H1 (cell line): ENCODE measurements around the gene E2F2. TPM values are rescaled to one million over a fixed set of nuclear protein-coding genes. Genes with fewer than 3 reads are reported as not detected.

Experiments used
- CTCF ChIA-PET: fragments of 300-600 bp; sonication (Branson Sonifier 250); formaldehyde crosslinking; loops from one replicate; lab custom pipeline; 2021; ENCODE audit not compliant: partially characterized antibody; lab: Charles Lee
- POLR2A ChIA-PET: fragments of 300-600 bp; sonication (Branson Sonifier 250); formaldehyde crosslinking; loops from one replicate; lab custom pipeline; 2021; ENCODE audit warnings: inconsistent platforms; ENCODE audit not compliant: partially characterized antibody; lab: Charles Lee
- DNase-seq, 2 experiments: peaks; one replicate each; pipeline versions ENCODE4 v3.0.0 to v3.0.0-alpha.2; 2010 to 2022; ENCODE audit warnings: low spot score in 2 of 2, low read depth in 1 of 2, mixed read lengths in 1 of 2
- FAIRE-seq: peaks from 2 replicates; lab custom pipeline; 2011; peaks lifted over from hg19 to GRCh38; lab: Jason Lieb, UNC
- H2AFZ ChIP-seq: 2 replicates; pipeline ENCODE4 v1.8.1; 2012; ENCODE audit warnings: low read length, inconsistent platforms
- H2AK5ac ChIP-seq: 2 replicates; pipeline ENCODE4 v1.6.1; 2013; ENCODE audit warnings: low read depth, low read length
- H2BK120ac ChIP-seq: replicated peaks from 2 replicates; pipeline ENCODE3; 2013; ENCODE audit warnings: low read depth, low read length, inconsistent platforms
- H2BK12ac ChIP-seq: 2 replicates; pipeline ENCODE4 v1.6.1; 2013; ENCODE audit warnings: low read depth, low read length
- H2BK15ac ChIP-seq: 2 replicates; pipeline ENCODE4 v1.6.1; 2013; ENCODE audit warnings: low read length
- H2BK20ac ChIP-seq: 2 replicates; pipeline ENCODE4 v1.6.1; 2013; ENCODE audit warnings: low read length
- H2BK5ac ChIP-seq: 2 replicates; pipeline ENCODE4 v1.6.1; 2013; ENCODE audit warnings: low read depth, low read length
- H3K14ac ChIP-seq: 2 replicates; pipeline ENCODE4 v1.6.1; 2013; ENCODE audit warnings: inconsistent platforms; ENCODE audit not compliant: insufficient read length
- H3K18ac ChIP-seq: 2 replicates; pipeline ENCODE4 v1.6.1; 2013; ENCODE audit warnings: low read length; ENCODE audit errors: extremely low read depth
- H3K23ac ChIP-seq: 2 replicates; pipeline ENCODE4 v1.6.1; 2013; ENCODE audit warnings: inconsistent platforms; ENCODE audit not compliant: insufficient read length
- H3K23me2 ChIP-seq: 2 replicates; pipeline ENCODE4 v1.6.1; 2013; ENCODE audit warnings: low read depth, low read length
- H3K27ac ChIP-seq: 2 replicates; pipeline ENCODE4 v1.6.1; 2011; ENCODE audit warnings: low read depth, low read length, inconsistent platforms
- H3K27me3 ChIP-seq, 4 experiments: replicated peaks in 1 of 4; 1 replicate in 1 of 4; 2 replicates in 3 of 4; pipeline versions ENCODE4 v1.6.1 to v1.8.1; 2011 to 2013; ENCODE audit warnings: low read length in 3 of 4, mild to moderate bottlenecking in 3 of 4, inconsistent platforms in 2 of 4, mixed read lengths in 2 of 4, moderate library complexity in 1 of 4; ENCODE audit not compliant: control insufficient read depth in 3 of 4, insufficient read depth in 3 of 4; ENCODE audit errors: extremely low read depth in 1 of 4
- H3K36me3 ChIP-seq, 4 experiments: 2 replicates each; pipeline versions ENCODE4 v1.6.1 to v1.8.1; 2011 to 2013; ENCODE audit warnings: mild to moderate bottlenecking in 4 of 4, low read length in 3 of 4, moderate library complexity in 2 of 4, control low read depth in 1 of 4, inconsistent platforms in 1 of 4; ENCODE audit not compliant: insufficient read depth in 4 of 4, control insufficient read depth in 2 of 4
- H3K4ac ChIP-seq: replicated peaks from 2 replicates; pipeline ENCODE3; 2013; ENCODE audit warnings: low read length, low read depth, mixed read lengths, inconsistent platforms; ENCODE audit not compliant: insufficient read length
- H3K4me1 ChIP-seq, 4 experiments: replicated peaks in 1 of 4; 1 replicate in 1 of 4; 2 replicates in 3 of 4; pipeline versions ENCODE4 v1.6.1 to v1.8.1; 2011 to 2013; ENCODE audit warnings: low read length in 3 of 4, inconsistent platforms in 2 of 4, mixed read lengths in 1 of 4; ENCODE audit not compliant: insufficient read depth in 4 of 4, control insufficient read depth in 3 of 4
- H3K4me2 ChIP-seq, 2 experiments: 2 replicates each; pipeline versions ENCODE4 v1.6.1 to v1.8.1; 2011 to 2013; ENCODE audit warnings: low read depth in 2 of 2, low read length in 2 of 2, control low read depth in 1 of 2, inconsistent platforms in 1 of 2, mild to moderate bottlenecking in 1 of 2; ENCODE audit not compliant: insufficient read depth in 1 of 2
- H3K4me3 ChIP-seq, 4 experiments: fragments of 200-600, 300-600 bp in 1 of 4; sonication (generic), shearing (Covaris generic), sonication (Bioruptor Twin) in 1 of 4; 2 replicates each; pipeline versions ENCODE4 v1.5.1 to v1.8.1; 2011 to 2016; ENCODE audit warnings: low read length in 4 of 4, low read depth in 3 of 4, control low read depth in 2 of 4, inconsistent platforms in 2 of 4, mild to moderate bottlenecking in 2 of 4, mixed read lengths in 1 of 4, moderate library complexity in 1 of 4; ENCODE audit not compliant: insufficient read depth in 2 of 4; ENCODE audit errors: extremely low read depth in 1 of 4
- H3K56ac ChIP-seq: replicated peaks from 2 replicates; pipeline ENCODE3; 2013; ENCODE audit warnings: low read depth, mild to moderate bottlenecking, mixed read lengths, low read length, inconsistent platforms; ENCODE audit not compliant: insufficient read length
- H3K79me1 ChIP-seq: 2 replicates; pipeline ENCODE4 v1.6.1; 2013; ENCODE audit warnings: low read depth, low read length, control low read depth
- H3K79me2 ChIP-seq, 2 experiments: 2 replicates each; pipeline versions ENCODE4 v1.6.1 to v1.8.1; 2012 to 2013; ENCODE audit warnings: low read length in 2 of 2, mild to moderate bottlenecking in 2 of 2, inconsistent platforms in 1 of 2; ENCODE audit not compliant: insufficient read depth in 2 of 2, control insufficient read depth in 1 of 2
- H3K9ac ChIP-seq, 4 experiments: replicated peaks in 1 of 4; 1 replicate in 1 of 4; 2 replicates in 3 of 4; pipeline versions ENCODE4 v1.6.1 to v1.8.1; 2011 to 2013; ENCODE audit warnings: low read depth in 3 of 4, low read length in 3 of 4, control low read depth in 2 of 4, mild to moderate bottlenecking in 2 of 4, moderate library complexity in 2 of 4, inconsistent platforms in 1 of 4; ENCODE audit errors: extremely low read depth in 1 of 4
- H3K9me3 ChIP-seq, 2 experiments: 2 replicates each; pipeline versions ENCODE4 v1.6.1 to v1.8.1; 2012 to 2013; ENCODE audit warnings: mild to moderate bottlenecking in 2 of 2, moderate library complexity in 2 of 2, control low read depth in 1 of 2, inconsistent platforms in 1 of 2, low read depth in 1 of 2, low read length in 1 of 2, mixed read lengths in 1 of 2; ENCODE audit not compliant: insufficient read depth in 2 of 2
- H4K20me1 ChIP-seq, 2 experiments: replicated peaks in 1 of 2; 2 replicates each; pipeline versions ENCODE3 to v1.8.1; 2011 to 2013; ENCODE audit warnings: inconsistent platforms in 2 of 2, low read length in 2 of 2, mild to moderate bottlenecking in 1 of 2; ENCODE audit not compliant: insufficient read depth in 2 of 2, control insufficient read depth in 1 of 2
- H4K5ac ChIP-seq: 2 replicates; pipeline ENCODE4 v1.6.1; 2013; ENCODE audit warnings: low read length, low read depth, mixed read lengths, inconsistent platforms; ENCODE audit not compliant: insufficient read length
- H4K8ac ChIP-seq: 2 replicates; pipeline ENCODE4 v1.8.0; 2013; ENCODE audit warnings: mild to moderate bottlenecking, moderate library complexity, low read length, inconsistent platforms; ENCODE audit not compliant: insufficient read depth; ENCODE audit errors: extremely low read depth
- H4K91ac ChIP-seq: replicated peaks from 2 replicates; pipeline ENCODE3; 2013; ENCODE audit warnings: low read length, mixed read lengths, inconsistent platforms; ENCODE audit not compliant: insufficient read length
- BRCA1 ChIP-seq: IDR thresholded peaks from 2 replicates; pipeline ENCODE4 v1.6.1; 2012; ENCODE audit warnings: low read depth, low read length, improper control_type of control experiment
- CREB1 ChIP-seq: IDR thresholded peaks from 2 replicates; pipeline ENCODE4 v1.6.1; 2012; ENCODE audit warnings: inconsistent platforms
- HDAC2 ChIP-seq, 2 experiments: fragments of 300-600 bp in 1 of 2; sonication (generic) in 1 of 2; IDR thresholded peaks; 2 replicates each; pipeline ENCODE4 v1.6.1; 2011 to 2012; ENCODE audit warnings: low read depth in 2 of 2, low read length in 2 of 2, mild to moderate bottlenecking in 2 of 2, moderate library complexity in 2 of 2, borderline replicate concordance in 1 of 2, inconsistent platforms in 1 of 2
- KDM4A ChIP-seq: IDR thresholded peaks from one replicate; pipeline ENCODE4 v1.7.1; 2012; ENCODE audit warnings: low read depth, mild to moderate bottlenecking, moderate library complexity, low read length, inconsistent platforms; ENCODE audit not compliant: severe bottlenecking
- RAD21 ChIP-seq, 2 experiments: IDR thresholded peaks in 1 of 2; conservative IDR thresholded peaks in 1 of 2; 2 replicates each; pipeline ENCODE4 v1.6.1; 2011; ENCODE audit warnings: low read depth in 2 of 2, low read length in 2 of 2, improper control_type of control experiment in 1 of 2, inconsistent platforms in 1 of 2, mild to moderate bottlenecking in 1 of 2, moderate library complexity in 1 of 2
- WGBS, 2 experiments: shearing (Covaris generic) in 1 of 2; methylation state at CpG; one replicate each; pipeline versions ENCODE4 v1.1.6 to v1.1.7; 2013 to 2015; ENCODE audit warnings: low lambda C conversion rate in 2 of 2, mixed read lengths in 2 of 2, inconsistent platforms in 1 of 2, low coverage in 1 of 2, missing lambda C conversion rate in 1 of 2; ENCODE audit not compliant: insufficient replicate concordance in 2 of 2, insufficient coverage in 1 of 2, insufficient read length in 1 of 2; ENCODE audit errors: extremely low coverage in 1 of 2, missing lambda C conversion rate in 1 of 2; 5-methylcytosine and 5-hydroxymethylcytosine counted together
- polyA plus RNA-seq, 7 experiments: library from polyadenylated mRNA; depleted of rRNA in 3 of 7; stranded (reverse) in 5 of 7; unstranded in 2 of 7; fragments of >200 nt in 5 of 7; fragments of 200-250 nt in 2 of 7; gene quantifications; 1 replicate in 5 of 7; 2 replicates in 1 of 7; 4 replicates in 1 of 7; pipeline versions ENCODE4 v1.2.1 to v1.2.3, GENCODE V29; 2011 to 2013; ENCODE audit warnings: missing spikeins in 2 of 7, mixed read lengths in 2 of 7
- total RNA-seq: library from RNA; stranded (reverse); fragmentation: NEBNext Ultra II Directional; extraction: Animal tissue kit (Norgen Biotek cat#: 25700); gene quantifications from 2 replicates; pipeline ENCODE4 v1.2.1, GENCODE V29; 2021
- TF ChIP-seq, protein P1 (sequence below): IDR thresholded peaks from 2 replicates; pipeline ENCODE4 v1.6.1; 2012; ENCODE audit warnings: low read length, inconsistent platforms

E2F2 gene
- total and polyA plus RNA-seq, 2 of the 8 experiments (the other 6 are each of a cell fraction or from before 2014, with no cell fraction given), result 1.8 to 7.0 TPM

DNA sequence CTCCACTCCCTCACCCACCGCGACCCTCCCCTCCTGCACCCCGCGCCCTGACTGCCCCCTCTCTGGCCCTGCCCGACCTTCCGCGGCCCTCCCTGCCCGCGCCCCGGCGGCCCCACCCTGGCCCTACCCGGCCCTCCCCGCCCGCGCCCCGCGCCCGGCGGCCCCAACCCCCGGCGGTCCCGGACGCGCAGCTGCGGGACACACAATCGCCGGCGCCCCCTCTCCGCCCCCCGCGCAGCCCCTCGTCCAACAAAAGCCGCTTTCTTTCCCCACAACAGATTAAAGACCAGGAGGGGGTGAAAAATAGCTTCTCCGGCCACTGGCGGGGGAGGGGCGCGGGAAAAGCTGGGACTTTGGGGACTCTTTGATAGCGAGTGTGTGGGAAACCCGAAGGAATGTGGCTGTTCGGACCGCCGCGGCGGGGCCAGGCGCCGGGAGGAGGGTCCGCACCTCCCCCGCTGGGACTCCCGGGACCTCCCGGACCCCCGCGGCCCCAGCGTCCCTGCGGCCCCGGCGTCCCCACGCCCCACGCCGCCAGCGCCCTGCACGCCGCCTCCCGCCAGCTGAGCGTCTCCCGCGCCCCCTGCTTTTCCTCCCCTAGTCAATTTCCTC is 37.1 kb upstream of the E2F2 start:
- H3K79me1 ChIP-seq, result 0 out of 2 replicates have a peak, but pooled peaks cover 2% of the 10 kb centered on the region
- H2AFZ ChIP-seq, result no peak overlapping the region
- TF ChIP-seq RAD21 (IDR thresholded peaks at IDR 0.05 in 1 of 2, conservative IDR thresholded peaks at IDR 0.05 in 1 of 2; ENCODE audit: low read depth in 2 of 2, low read length in 2 of 2) (no peak), KDM4A (peak; percentile 31), BRCA1 (no peak), CREB1 (no peak), HDAC2 (IDR thresholded peaks at IDR 0.05; ENCODE audit: borderline replicate concordance in 1 of 2, low read depth in 2 of 2, low read length in 2 of 2) (0 out of 4 replicates have a peak, but pooled peaks of 1 of the 2 experiments have one; percentile 24)
- TF ChIP-seq, protein P1, sequence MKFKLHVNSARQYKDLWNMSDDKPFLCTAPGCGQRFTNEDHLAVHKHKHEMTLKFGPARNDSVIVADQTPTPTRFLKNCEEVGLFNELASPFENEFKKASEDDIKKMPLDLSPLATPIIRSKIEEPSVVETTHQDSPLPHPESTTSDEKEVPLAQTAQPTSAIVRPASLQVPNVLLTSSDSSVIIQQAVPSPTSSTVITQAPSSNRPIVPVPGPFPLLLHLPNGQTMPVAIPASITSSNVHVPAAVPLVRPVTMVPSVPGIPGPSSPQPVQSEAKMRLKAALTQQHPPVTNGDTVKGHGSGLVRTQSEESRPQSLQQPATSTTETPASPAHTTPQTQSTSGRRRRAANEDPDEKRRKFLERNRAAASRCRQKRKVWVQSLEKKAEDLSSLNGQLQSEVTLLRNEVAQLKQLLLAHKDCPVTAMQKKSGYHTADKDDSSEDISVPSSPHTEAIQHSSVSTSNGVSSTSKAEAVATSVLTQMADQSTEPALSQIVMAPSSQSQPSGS, result no peak
- peak overlapping the region; percentile 28 for H4K5ac ChIP-seq
- ChIA-PET POLR2A (interaction anchor here (0.8 to 20.4 kb wide), 6 partner anchors 9 to 60 kb away, joined by 4 to 547 read pairs (median 6); partner anchors contain the start of gene ID3), CTCF (interaction anchor here (0.6 to 12.3 kb wide), 3 partner anchors 23 to 750 kb away, joined by 4 to 143 read pairs (median 5); no protein-coding TSS in a partner anchor)
- no peak overlapping the region for H3K14ac ChIP-seq
- H2BK5ac ChIP-seq, result peak overlapping the region; percentile 79; the same call in 1 of the 2 replicates
- peak overlapping the region; percentile 42 to 67 (median 46) for H3K4me3 ChIP-seq
- H3K18ac ChIP-seq, result peak overlapping the region; percentile 93
- DNase-seq (peak in 1 of 2 experiments; percentile 68), FAIRE-seq (no peak)
- peaks cover 0 to 5% (median 0%) of the 10 kb centered on the region in 4 experiments; a peak in 4 of 7 replicates for H3K27me3 ChIP-seq
- H4K91ac ChIP-seq, result peak overlapping the region; percentile 98
- peak overlapping the region; percentile 91 for H4K8ac ChIP-seq
- peaks cover 6% of the 10 kb centered on the region; the same call in 1 of the 2 replicates for H3K23me2 ChIP-seq
- H2BK15ac ChIP-seq, result no peak overlapping the region
- WGBS, 2 experiments, result 1% methylated on average over 37 of the region's 66 CpGs; no CpG with 5 or more reads in 1 of the 2 experiments
- H3K36me3 ChIP-seq, result no peaks in the 10 kb centered on the region
- H3K9ac ChIP-seq, result peak overlapping the region in 2 of 4 experiments; percentile 0 to 28; a peak in 3 of 7 replicates
- peak overlapping the region; percentile 71 to 74 for H3K4me2 ChIP-seq
- 0 out of 2 replicates have a peak overlapping the region, but pooled peaks have one; percentile 13 for H3K27ac ChIP-seq
- H3K9me3 ChIP-seq, result no peaks in the 10 kb centered on the region
- no peaks in the 10 kb centered on the region for H4K20me1 ChIP-seq
- no peak overlapping the region for H3K4ac ChIP-seq
- peak overlapping the region; percentile 26 for H3K56ac ChIP-seq
- H3K79me2 ChIP-seq, result no peaks in the 10 kb centered on the region; a peak in 1 of 4 replicates
- H3K23ac ChIP-seq, result no peak overlapping the region
- peak overlapping the region; percentile 99; the same call in 1 of the 2 replicates for H2BK20ac ChIP-seq
- peak overlapping the region; percentile 91; the same call in 1 of the 2 replicates for H2AK5ac ChIP-seq
- H3K4me1 ChIP-seq, result peaks cover 7 to 23% (median 16%) of the 10 kb centered on the region in 4 experiments
- peak overlapping the region; percentile 95; the same call in 1 of the 2 replicates for H2BK12ac ChIP-seq
- no peak overlapping the region for H2BK120ac ChIP-seq
